Measurements from ENCODE around the gene PRRX2. TPM values are rescaled to one million over a fixed set of nuclear protein-coding genes. Genes with fewer than 3 reads are reported as not detected.

PRRX2 gene
- total and polyA plus RNA-seq, 2 experiments from 2014 or later = 5.8 to 8.3 TPM

DNA sequence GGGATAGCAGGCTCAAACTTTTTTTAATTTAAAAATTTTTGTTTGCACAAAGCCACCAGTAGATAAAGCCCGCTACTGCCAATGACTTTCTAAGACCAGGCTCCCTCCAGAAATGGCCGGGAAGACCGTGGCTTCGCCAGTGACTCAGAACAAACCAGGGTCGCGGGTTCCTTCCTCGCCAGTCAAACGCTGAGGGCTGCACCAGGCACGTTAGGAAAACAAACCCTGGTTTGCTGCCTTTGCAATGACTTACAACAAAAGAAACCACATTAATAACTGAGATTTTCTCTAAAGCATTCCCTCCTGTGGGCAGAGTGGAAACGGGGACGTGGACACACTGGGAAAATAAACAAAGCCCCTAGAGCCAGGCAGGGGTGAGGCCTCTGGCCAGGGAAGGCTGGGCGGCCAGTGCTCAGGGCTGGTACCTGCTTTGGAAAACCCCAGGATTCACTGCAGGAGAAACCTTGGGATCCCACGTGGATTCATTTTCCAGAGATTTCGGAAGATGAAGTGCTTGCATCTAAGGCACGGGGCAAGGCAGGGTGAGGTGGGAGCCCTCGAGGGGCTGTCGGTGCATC, 3.8 kb downstream of the PRRX2 start:
- Histone ChIP-seq H3K9me2 (ENCODE audit: insufficient read depth) (no peaks in the 10 kb centered on the region), H3K4me1 (ENCODE audit: insufficient read depth) (peaks cover 10% of the 10 kb centered on the region), H3K79me2 (replicated peaks; ENCODE audit: insufficient read depth) (no peaks in the 10 kb centered on the region), H3F3A (replicated peaks; ENCODE audit: low read depth) (no peaks in the 10 kb centered on the region), H3K4me3 (no peak overlapping the region), H3K4me2 (no peak overlapping the region; the same call in 1 of the 2 replicates), H2AFZ (no peak overlapping the region), H3K27ac (ENCODE audit: low read depth) (no peak overlapping the region), H3K27me3 (ENCODE audit: insufficient read depth) (peaks cover 14% of the 10 kb centered on the region), H3K36me3 (ENCODE audit: insufficient read depth) (no peaks in the 10 kb centered on the region), H4K20me1 (replicated peaks; ENCODE audit: insufficient read depth) (no peaks in the 10 kb centered on the region)
- Mint-ChIP-seq H3K27ac (no peak overlapping the region), H3K36me3 (ENCODE audit: low read depth) (no peaks in the 10 kb centered on the region), H3K9me3 (no peaks in the 10 kb centered on the region), H3K4me3 (no peak overlapping the region), H3K27me3 (ENCODE audit: insufficient read depth, low read depth, poor library complexity) (peaks cover 34% of the 10 kb centered on the region), H3K4me1 (peaks cover 17% of the 10 kb centered on the region)
- TF ChIP-seq CREB1 (CRISPR knock-in tag; IDR thresholded peaks at IDR 0.05; ENCODE audit: low read depth) = no peak
- TF ChIP-seq, protein P1, sequence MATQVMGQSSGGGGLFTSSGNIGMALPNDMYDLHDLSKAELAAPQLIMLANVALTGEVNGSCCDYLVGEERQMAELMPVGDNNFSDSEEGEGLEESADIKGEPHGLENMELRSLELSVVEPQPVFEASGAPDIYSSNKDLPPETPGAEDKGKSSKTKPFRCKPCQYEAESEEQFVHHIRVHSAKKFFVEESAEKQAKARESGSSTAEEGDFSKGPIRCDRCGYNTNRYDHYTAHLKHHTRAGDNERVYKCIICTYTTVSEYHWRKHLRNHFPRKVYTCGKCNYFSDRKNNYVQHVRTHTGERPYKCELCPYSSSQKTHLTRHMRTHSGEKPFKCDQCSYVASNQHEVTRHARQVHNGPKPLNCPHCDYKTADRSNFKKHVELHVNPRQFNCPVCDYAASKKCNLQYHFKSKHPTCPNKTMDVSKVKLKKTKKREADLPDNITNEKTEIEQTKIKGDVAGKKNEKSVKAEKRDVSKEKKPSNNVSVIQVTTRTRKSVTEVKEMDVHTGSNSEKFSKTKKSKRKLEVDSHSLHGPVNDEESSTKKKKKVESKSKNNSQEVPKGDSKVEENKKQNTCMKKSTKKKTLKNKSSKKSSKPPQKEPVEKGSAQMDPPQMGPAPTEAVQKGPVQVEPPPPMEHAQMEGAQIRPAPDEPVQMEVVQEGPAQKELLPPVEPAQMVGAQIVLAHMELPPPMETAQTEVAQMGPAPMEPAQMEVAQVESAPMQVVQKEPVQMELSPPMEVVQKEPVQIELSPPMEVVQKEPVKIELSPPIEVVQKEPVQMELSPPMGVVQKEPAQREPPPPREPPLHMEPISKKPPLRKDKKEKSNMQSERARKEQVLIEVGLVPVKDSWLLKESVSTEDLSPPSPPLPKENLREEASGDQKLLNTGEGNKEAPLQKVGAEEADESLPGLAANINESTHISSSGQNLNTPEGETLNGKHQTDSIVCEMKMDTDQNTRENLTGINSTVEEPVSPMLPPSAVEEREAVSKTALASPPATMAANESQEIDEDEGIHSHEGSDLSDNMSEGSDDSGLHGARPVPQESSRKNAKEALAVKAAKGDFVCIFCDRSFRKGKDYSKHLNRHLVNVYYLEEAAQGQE (IDR thresholded peaks at IDR 0.05; ENCODE audit: unreplicated experiment) = no peak
- TF ChIP-seq EZH2 (IDR thresholded peaks at IDR 0.05; ENCODE audit: low read depth, unreplicated experiment) = no peak
- no peak for TF ChIP-seq STAT1 (IDR thresholded peaks at IDR 0.05; ENCODE audit: unreplicated experiment)
- TF ChIP-seq, protein P2, sequence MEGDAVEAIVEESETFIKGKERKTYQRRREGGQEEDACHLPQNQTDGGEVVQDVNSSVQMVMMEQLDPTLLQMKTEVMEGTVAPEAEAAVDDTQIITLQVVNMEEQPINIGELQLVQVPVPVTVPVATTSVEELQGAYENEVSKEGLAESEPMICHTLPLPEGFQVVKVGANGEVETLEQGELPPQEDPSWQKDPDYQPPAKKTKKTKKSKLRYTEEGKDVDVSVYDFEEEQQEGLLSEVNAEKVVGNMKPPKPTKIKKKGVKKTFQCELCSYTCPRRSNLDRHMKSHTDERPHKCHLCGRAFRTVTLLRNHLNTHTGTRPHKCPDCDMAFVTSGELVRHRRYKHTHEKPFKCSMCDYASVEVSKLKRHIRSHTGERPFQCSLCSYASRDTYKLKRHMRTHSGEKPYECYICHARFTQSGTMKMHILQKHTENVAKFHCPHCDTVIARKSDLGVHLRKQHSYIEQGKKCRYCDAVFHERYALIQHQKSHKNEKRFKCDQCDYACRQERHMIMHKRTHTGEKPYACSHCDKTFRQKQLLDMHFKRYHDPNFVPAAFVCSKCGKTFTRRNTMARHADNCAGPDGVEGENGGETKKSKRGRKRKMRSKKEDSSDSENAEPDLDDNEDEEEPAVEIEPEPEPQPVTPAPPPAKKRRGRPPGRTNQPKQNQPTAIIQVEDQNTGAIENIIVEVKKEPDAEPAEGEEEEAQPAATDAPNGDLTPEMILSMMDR (conservative IDR thresholded peaks at IDR 0.05; ENCODE audit: low read depth in 2 of 2) = no peak
- TF ChIP-seq NANOG (IDR thresholded peaks at IDR 0.05; ENCODE audit: borderline replicate concordance) = no peak
- TF ChIP-seq, protein P3, sequence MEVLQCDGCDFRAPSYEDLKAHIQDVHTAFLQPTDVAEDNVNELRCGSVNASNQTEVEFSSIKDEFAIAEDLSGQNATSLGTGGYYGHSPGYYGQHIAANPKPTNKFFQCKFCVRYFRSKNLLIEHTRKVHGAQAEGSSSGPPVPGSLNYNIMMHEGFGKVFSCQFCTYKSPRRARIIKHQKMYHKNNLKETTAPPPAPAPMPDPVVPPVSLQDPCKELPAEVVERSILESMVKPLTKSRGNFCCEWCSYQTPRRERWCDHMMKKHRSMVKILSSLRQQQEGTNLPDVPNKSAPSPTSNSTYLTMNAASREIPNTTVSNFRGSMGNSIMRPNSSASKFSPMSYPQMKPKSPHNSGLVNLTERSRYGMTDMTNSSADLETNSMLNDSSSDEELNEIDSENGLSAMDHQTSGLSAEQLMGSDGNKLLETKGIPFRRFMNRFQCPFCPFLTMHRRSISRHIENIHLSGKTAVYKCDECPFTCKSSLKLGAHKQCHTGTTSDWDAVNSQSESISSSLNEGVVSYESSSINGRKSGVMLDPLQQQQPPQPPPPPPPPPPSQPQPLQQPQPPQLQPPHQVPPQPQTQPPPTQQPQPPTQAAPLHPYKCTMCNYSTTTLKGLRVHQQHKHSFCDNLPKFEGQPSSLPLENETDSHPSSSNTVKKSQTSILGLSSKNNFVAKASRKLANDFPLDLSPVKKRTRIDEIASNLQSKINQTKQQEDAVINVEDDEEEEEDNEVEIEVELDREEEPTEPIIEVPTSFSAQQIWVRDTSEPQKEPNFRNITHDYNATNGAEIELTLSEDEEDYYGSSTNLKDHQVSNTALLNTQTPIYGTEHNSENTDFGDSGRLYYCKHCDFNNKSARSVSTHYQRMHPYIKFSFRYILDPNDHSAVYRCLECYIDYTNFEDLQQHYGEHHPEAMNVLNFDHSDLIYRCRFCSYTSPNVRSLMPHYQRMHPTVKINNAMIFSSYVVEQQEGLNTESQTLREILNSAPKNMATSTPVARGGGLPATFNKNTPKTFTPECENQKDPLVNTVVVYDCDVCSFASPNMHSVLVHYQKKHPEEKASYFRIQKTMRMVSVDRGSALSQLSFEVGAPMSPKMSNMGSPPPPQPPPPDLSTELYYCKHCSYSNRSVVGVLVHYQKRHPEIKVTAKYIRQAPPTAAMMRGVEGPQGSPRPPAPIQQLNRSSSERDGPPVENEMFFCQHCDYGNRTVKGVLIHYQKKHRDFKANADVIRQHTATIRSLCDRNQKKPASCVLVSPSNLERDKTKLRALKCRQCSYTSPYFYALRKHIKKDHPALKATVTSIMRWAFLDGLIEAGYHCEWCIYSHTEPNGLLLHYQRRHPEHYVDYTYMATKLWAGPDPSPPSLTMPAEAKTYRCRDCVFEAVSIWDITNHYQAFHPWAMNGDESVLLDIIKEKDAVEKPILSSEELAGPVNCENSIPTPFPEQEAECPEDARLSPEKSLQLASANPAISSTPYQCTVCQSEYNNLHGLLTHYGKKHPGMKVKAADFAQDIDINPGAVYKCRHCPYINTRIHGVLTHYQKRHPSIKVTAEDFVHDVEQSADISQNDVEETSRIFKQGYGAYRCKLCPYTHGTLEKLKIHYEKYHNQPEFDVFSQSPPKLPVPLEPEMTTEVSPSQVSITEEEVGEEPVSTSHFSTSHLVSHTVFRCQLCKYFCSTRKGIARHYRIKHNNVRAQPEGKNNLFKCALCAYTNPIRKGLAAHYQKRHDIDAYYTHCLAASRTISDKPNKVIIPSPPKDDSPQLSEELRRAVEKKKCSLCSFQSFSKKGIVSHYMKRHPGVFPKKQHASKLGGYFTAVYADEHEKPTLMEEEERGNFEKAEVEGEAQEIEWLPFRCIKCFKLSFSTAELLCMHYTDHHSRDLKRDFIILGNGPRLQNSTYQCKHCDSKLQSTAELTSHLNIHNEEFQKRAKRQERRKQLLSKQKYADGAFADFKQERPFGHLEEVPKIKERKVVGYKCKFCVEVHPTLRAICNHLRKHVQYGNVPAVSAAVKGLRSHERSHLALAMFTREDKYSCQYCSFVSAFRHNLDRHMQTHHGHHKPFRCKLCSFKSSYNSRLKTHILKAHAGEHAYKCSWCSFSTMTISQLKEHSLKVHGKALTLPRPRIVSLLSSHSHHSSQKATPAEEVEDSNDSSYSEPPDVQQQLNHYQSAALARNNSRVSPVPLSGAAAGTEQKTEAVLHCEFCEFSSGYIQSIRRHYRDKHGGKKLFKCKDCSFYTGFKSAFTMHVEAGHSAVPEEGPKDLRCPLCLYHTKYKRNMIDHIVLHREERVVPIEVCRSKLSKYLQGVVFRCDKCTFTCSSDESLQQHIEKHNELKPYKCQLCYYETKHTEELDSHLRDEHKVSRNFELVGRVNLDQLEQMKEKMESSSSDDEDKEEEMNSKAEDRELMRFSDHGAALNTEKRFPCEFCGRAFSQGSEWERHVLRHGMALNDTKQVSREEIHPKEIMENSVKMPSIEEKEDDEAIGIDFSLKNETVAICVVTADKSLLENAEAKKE (CRISPR knock-in tag; IDR thresholded peaks at IDR 0.05) = no peak
- TF ChIP-seq POLR2AphosphoS5 (IDR thresholded peaks at IDR 0.05; ENCODE audit: low read depth) = no peak
- no peak for TF ChIP-seq JUNB (IDR thresholded peaks at IDR 0.05; ENCODE audit: unreplicated experiment)
- TF ChIP-seq EZH2phosphoT487 (IDR thresholded peaks at IDR 0.05; ENCODE audit: unreplicated experiment) = no peak
- no peak for TF ChIP-seq ZNF114 (CRISPR knock-in tag; IDR thresholded peaks at IDR 0.05)
- no peak for TF ChIP-seq ZNF331 (CRISPR knock-in tag; IDR thresholded peaks at IDR 0.05; ENCODE audit: low read depth)
- ATAC-seq (no peak), DNase-seq (ENCODE audit: low spot score) (no peak)

Data from GM23338 (cell line).